ENCODE measurements around the gene EBP. TPM values are rescaled to one million over a fixed set of nuclear protein-coding genes. Genes with fewer than 3 reads are reported as not detected.

The EBP gene
- total and polyA plus RNA-seq, 10 donors, result 25.1 to 62.3 (median 33.9) TPM

- Histone ChIP-seq H3K36me3 (peaks cover 0 to 56% (median 42%) of the 10 kb centered on the region in 6 donors), H3K4me3 (peak overlapping the region in 6 of 8 donors; percentile 56 to 72 (median 62)), H3K4me1 (peaks cover 9 to 29% (median 20%) of the 10 kb centered on the region in 6 donors), H3K27ac (peak overlapping the region in 4 of 8 donors; percentile 97 to 100 (median 99)), H3K9me3 (no peaks in the 10 kb centered on the region), H3K27me3 (replicated peaks in 1 of 7) (no peaks in the 10 kb centered on the region)
- TF ChIP-seq POLR2A (IDR thresholded peaks at IDR 0.05) (no peak), CTCF (IDR thresholded peaks at IDR 0.05 in 8 of 11, conservative IDR thresholded peaks at IDR 0.05 in 3 of 11) (no peak), POLR2AphosphoS5 (IDR thresholded peaks at IDR 0.05) (peak in 2 of 3 donors; percentile 11 to 27)
- intact Hi-C loops (cut with DNase I; ENCODE audit: low total_unique reads), result no loop called here
- DNase-seq, result no peak
- 58 to 81% (median 71%) methylated on average over 6 of the region's 6 CpGs; no CpG with 5 or more reads in 1 of the 5 donors for WGBS, 5 donors
Measured at GRCh38 chrX:48576108-48576507, 54.5 kb downstream of the EBP start.

Other genes starting within 250 kb of the EBP start
- not detected for gene SSX3, start 165.1 kb upstream of the EBP start, total RNA-seq
- gene SSX3, start 165.1 kb upstream of the EBP start, polyA plus RNA-seq, result not detected
- gene SSX4, start 138.3 kb upstream of the EBP start, total RNA-seq, result not detected
- gene SSX4, start 138.3 kb upstream of the EBP start, polyA plus RNA-seq, result not detected
- not detected for gene SSX4B, start 109.8 kb upstream of the EBP start, total RNA-seq
- gene SSX4B, start 109.8 kb upstream of the EBP start, polyA plus RNA-seq, result not detected
- 10 to 100 TPM; 11.3 to 57.4 (median 21.1) TPM for gene SLC38A5, start 51.5 kb upstream of the EBP start, total RNA-seq
- gene SLC38A5, start 51.5 kb upstream of the EBP start, polyA plus RNA-seq, result 10 to 100 TPM; 20.2 to 30.4 (median 23.5) TPM
- gene FTSJ1, start 45.6 kb upstream of the EBP start, total RNA-seq, result 10 to 100 TPM; 27.1 to 58.6 (median 38.5) TPM
- 10 to 100 TPM; 36.6 to 47.4 (median 41.0) TPM for gene FTSJ1, start 45.6 kb upstream of the EBP start, polyA plus RNA-seq
- gene PORCN, start 12.8 kb upstream of the EBP start, total RNA-seq, result 10 to 100 TPM in 5 of 7 donors, 1 to 10 TPM in 2; 9.8 to 20.8 (median 14.2) TPM
- 1 to 10 TPM; 5.0 to 8.8 (median 7.3) TPM for gene PORCN, start 12.8 kb upstream of the EBP start, polyA plus RNA-seq
- 10 to 100 TPM; 12.4 to 19.1 (median 16.2) TPM for gene TBC1D25, start 17.9 kb downstream of the EBP start, total RNA-seq
- gene TBC1D25, start 17.9 kb downstream of the EBP start, polyA plus RNA-seq, result 1 to 10 TPM; 4.0 to 8.3 (median 6.1) TPM
- gene RBM3, start 52.7 kb downstream of the EBP start, total RNA-seq, result 100 to 1,000 TPM; 155 to 361 (median 203) TPM
- gene RBM3, start 52.7 kb downstream of the EBP start, polyA plus RNA-seq, result 100 to 1,000 TPM; 162 to 224 (median 198) TPM
- 100 to 1,000 TPM in 1 of 7 donors, 10 to 100 TPM in 6; 61.2 to 116 (median 81.8) TPM for gene WDR13, start 75.7 kb downstream of the EBP start, total RNA-seq
- 100 to 1,000 TPM in 2 of 3 donors, 10 to 100 TPM in 1; 90.4 to 200 (median 162) TPM for gene WDR13, start 75.7 kb downstream of the EBP start, polyA plus RNA-seq
- 100 to 1,000 TPM in 5 of 7 donors, 10 to 100 TPM in 2; 99.3 to 169 (median 107) TPM for gene WAS, start 162.0 kb downstream of the EBP start, total RNA-seq
- 10 to 100 TPM; 53.5 to 64.8 (median 56.2) TPM for gene WAS, start 162.0 kb downstream of the EBP start, polyA plus RNA-seq
- 1 to 10 TPM; 6.2 to 9.2 (median 7.4) TPM for gene SUV39H1, start 174.9 kb downstream of the EBP start, total RNA-seq
- 1 to 10 TPM; 4.0 to 6.7 (median 4.9) TPM for gene SUV39H1, start 174.9 kb downstream of the EBP start, polyA plus RNA-seq
- gene GLOD5, start 239.9 kb downstream of the EBP start, total RNA-seq, result not detected
- not detected for gene GLOD5, start 239.9 kb downstream of the EBP start, polyA plus RNA-seq

All from spleen (tissue), 11 donors.